Measurements from ENCODE around the gene RHEB.

Gene RHEB

DNA sequence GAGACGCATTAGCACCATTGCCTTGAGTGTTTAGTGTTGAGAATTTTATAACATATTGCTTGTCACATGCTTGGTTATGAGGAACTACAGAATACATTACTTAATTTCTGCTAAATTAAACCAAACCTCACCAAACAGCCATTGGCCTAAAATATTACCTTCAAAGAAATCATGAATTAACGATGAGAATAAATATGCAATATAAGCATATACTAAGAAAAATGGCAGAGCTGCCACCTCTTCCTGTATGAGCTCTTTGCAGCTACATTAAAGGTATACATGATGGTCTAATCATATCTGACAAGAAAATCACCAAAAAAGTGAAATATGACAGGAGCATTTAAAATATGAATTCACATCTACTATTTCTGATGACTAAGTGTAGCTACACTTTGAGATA, 5.2 kb upstream of the RHEB start:
- TF ChIP-seq, protein P1, sequence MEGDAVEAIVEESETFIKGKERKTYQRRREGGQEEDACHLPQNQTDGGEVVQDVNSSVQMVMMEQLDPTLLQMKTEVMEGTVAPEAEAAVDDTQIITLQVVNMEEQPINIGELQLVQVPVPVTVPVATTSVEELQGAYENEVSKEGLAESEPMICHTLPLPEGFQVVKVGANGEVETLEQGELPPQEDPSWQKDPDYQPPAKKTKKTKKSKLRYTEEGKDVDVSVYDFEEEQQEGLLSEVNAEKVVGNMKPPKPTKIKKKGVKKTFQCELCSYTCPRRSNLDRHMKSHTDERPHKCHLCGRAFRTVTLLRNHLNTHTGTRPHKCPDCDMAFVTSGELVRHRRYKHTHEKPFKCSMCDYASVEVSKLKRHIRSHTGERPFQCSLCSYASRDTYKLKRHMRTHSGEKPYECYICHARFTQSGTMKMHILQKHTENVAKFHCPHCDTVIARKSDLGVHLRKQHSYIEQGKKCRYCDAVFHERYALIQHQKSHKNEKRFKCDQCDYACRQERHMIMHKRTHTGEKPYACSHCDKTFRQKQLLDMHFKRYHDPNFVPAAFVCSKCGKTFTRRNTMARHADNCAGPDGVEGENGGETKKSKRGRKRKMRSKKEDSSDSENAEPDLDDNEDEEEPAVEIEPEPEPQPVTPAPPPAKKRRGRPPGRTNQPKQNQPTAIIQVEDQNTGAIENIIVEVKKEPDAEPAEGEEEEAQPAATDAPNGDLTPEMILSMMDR (IDR thresholded peaks at IDR 0.05), result no peak
- Histone ChIP-seq H3K27ac (no peak overlapping the region), H3K4me3 (no peak overlapping the region)
- no peak for DNase-seq (ENCODE audit: low spot score)

DNA sequence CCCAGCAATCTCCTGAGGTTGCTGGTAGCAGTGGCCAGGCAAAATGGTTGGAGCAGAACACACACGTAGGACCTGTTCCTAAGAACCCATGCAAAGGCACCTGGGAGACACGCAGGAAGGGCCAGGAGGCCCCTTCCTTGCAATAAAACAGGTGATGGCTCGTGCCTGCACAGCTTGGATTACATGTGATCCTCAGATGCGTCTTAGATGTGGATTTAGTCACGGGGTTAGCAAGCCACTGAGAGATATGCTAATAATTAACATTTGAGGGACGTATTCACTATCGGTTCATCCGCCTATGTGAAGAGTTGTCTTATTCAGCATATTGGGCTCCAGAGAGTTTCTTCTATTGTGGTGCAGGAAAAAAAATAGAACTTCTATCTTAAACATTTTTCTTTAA, 4.6 kb upstream of the RHEB start:
- TF ChIP-seq, protein P1 (IDR thresholded peaks at IDR 0.05), result no peak
- DNase-seq (ENCODE audit: low spot score), result no peak

DNA sequence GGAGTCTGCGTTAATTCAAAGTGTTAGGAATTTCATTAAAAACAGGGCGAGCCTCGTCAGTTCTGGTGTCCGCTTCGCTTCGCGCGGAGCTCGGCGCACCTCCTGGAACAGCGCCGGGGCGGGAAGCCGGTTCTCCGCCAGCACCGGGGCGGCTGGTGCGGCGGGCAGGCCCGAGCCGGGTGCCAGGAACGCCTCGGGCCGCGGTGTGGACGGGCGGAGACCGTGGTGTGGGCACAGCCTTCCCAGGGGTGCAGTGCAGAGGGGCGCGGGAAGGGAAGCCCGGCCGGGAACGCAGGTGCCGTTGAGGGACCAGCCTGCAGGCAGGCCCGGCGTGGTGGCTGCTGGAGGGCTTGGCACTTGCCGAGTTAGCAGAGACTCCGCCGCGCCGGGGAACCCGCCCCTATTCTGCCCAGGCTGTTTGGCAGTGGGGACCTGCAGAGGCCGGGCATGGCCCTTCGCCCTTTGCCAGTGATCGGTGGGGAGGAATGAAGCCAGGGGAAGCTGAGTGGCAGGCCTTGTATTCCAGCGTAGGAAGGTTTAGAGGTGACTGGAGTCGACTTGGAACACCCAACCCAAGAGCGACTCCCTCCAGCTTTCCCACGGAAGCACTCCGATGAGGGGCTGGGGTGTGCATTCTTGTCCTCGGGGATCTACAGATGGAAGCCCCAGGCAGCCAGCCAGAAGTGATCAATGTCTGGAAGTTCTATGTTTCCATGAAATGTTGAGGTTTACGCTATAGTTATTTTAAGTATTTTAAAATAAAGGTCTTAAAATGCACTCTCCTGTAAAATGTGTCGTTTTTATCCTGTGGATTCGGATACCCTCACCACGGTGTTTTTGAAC, 945 bp upstream of the RHEB start:
- peak; percentile 84 for DNase-seq (ENCODE audit: low spot score)
- peak overlapping the region; percentile 98 to 100 for H3K27ac ChIP-seq

More for the DNA sequence above, 4.6 kb upstream of the RHEB start:
- no peak overlapping the region for H3K4me3 ChIP-seq
- H3K27ac ChIP-seq, result no peak overlapping the region

DNA sequence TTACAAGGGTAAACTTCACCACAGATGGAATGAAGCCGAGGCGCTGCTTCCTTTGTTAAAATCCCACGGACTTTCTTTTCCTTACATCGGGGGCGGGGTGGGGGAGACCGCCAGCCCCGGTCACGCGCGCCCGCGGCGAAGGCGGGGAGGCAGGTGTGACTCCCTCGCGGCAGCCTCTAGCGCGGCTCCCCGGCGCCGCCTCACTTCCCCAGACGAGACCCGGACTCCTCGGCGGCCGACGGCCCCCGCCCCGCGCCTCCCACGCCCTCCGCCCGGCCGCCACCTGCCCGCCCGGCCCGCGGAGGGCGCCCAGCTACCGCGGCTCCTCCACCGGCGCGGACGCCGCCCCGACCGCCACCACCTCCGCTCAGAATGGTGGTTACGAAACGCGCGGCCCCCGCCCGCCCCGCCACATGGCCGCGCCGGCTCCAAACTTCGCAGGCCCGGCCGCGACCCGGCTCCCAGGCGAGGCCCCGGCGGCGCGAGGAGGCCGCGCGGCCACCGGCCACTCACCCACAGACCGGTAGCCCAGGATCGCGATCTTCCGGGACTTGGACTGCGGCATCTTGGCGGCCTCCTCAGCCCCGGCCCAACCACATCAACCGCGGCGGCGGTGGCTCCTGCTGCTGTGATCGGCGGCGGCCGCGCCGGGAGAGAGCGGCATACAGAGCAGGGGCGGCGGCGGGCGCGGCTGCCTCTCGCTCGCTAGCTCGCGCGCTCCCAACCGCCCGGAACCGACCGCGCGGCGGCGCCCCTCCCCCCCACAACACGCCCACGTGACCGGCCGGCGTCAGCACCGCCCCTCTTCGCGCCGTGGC, 539 bp downstream of the RHEB start:
- peak; percentile 77 for DNase-seq (ENCODE audit: low spot score)
- peak overlapping the region; percentile 98 to 100 for H3K27ac ChIP-seq
- H3K4me3 ChIP-seq, result peak overlapping the region; percentile 99

More for the DNA sequence above, 945 bp upstream of the RHEB start:
- TF ChIP-seq, protein P1 (IDR thresholded peaks at IDR 0.05), result no peak
- peak overlapping the region; percentile 72 for H3K4me3 ChIP-seq

DNA sequence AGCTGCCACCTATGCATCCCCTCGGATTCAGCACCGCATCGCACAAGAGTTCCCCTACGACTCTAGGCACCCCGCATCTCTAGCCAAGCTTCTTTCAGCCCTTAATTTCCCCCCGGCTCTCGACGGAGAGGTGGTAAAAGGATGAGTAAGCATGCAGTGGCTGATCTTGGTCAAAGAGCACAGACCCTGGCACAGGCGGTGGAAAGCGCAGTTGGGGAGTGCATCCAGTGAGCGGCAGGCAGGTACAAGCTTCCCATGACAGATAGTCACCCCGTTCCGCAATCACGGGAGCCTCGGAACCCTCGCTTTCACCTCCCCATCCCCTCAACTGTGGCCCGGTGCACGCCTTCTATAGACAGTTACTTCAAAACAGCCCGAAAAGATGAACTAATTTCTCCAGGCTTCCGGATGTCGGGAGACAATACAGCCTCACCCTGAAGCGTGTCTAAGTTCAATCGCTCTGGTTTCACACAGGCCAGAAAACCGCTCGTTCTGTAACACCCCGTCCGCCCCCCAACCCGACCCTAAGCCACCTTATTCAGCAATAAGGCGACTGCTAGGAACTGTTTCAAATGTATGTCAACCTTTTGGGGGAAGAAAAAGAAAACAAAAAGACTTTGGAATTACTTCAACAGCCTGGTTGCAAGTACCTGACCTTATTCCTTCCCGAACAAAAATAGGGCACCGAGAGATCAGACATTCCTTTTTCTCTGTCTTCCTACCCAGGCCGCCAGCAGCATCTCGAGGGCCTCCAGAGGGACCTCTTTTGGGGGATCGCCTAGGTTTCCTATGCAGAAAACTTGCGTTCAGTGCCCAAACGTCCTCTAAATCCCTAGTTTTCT, 1.4 kb downstream of the RHEB start:
- Histone ChIP-seq H3K4me3 (peak overlapping the region; percentile 99), H3K27ac (peak overlapping the region; percentile 98 to 100)
- DNase-seq (ENCODE audit: low spot score), result peak; percentile 80
- TF ChIP-seq, protein P1 (IDR thresholded peaks at IDR 0.05), result no peak

DNA sequence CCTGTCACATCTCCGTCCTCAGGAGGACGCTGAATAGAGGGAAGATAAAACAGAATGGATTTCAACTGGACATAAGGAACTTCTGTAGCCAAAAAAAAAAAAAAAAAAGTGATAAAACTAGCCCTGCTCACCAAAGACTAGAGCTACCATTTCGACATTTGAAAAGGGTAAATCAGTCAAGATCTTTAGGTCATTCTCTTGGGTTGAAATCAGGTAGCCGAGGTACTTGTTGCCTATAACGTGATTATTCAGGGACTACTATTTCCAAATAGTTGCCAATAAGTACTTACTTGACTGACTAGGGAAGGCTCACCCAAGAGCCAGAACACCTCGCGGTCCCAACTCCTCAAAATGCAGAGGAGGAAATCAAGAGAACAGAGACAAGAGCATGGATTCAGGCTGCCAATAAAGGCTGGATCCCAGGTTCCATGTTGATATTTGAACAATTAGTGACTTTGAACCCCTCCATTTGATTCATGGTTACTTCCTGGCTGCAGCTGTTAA, 2.0 kb downstream of the RHEB start:
- no peak for DNase-seq (ENCODE audit: low spot score)
- Histone ChIP-seq H3K4me3 (peak overlapping the region; percentile 99), H3K27ac (peak overlapping the region; percentile 98 to 100)
- TF ChIP-seq, protein P1 (IDR thresholded peaks at IDR 0.05), result no peak

DNA sequence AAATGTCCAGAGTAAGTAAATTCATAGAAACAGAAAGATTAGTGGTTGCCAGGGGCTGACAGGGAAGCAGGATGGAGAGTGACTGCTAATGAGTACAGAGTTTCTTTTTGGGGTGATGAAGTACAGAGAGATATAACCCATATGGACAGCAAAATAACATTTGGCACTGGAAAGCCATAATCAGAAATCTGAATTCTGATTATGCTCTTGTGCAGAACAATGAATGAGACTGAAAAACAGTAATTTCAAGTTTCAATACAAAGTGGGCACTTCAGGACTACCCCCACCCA, 4.5 kb downstream of the RHEB start:
- TF ChIP-seq, protein P1 (IDR thresholded peaks at IDR 0.05), result no peak
- Histone ChIP-seq H3K4me3 (no peak overlapping the region), H3K27ac (peak overlapping the region in 1 of 2 donors; percentile 43)
- DNase-seq (ENCODE audit: low spot score), result no peak
